DOHH2 (cell line): Measurements from ENCODE around the gene MED25.

Source experiments
- CTCF ChIP-seq: fragments of 200-600 bp; sonication (generic); IDR thresholded peaks from one replicate; pipeline ENCODE4 v1.5.1; 2014; ENCODE audit warnings: antibody characterized with exemption, mild to moderate bottlenecking, low read depth, low read length; ENCODE audit not compliant: poor library complexity, severe bottlenecking
- EZH2phosphoT487 ChIP-seq: fragments of 200-600 bp; sonication (generic); IDR thresholded peaks from 2 replicates; pipeline ENCODE4 v1.6.1; 2017; ENCODE audit warnings: borderline replicate concordance, mild to moderate bottlenecking, antibody characterized with exemption, low read length, moderate library complexity, mixed read lengths

DNA sequence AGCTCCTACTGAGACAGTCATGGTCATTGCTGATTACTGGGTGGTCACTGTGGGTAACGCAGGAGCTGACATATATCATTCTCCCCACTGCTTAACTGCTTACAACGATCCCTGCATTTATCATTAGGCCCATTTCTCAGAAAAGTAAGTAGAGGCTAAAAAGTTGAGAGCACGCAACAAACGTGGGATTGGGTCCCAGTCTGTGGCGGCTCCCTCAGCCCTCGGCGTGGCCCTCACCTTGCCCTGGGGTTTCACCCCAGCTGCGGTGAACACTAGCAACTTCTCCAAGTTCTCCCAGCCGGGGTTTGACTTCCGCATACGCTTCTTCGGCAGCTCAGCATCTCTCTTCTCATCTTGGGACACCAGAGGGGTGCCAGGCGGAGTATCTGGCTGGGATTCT lies 46.8 kb downstream of the MED25 start:
- no peak for TF ChIP-seq CTCF
- no peak for TF ChIP-seq EZH2phosphoT487
